GM12878 (cell line): ENCODE measurements around the gene MB. TPM values are rescaled to one million over a fixed set of nuclear protein-coding genes. Genes with fewer than 3 reads are reported as not detected.

Experiments used
- ATAC-seq: fragments of 200-7000 bp; cut with Tn5 transposase; 3 replicates; pipeline ENCODE4 v1.9.1; 2020; ENCODE audit warnings: mild to moderate bottlenecking, moderate library complexity
- BruUV-seq: library from RNA; stranded (reverse); fragments of 400-500 nt; replicated peaks from 2 replicates; lab custom pipeline; 2021; lab: Mats Ljungman, UMichigan
- CTCF ChIA-PET: fragments of 300-600 bp; sonication (Branson Sonifier 250); formaldehyde crosslinking; extraction: SDS; loops from one replicate; lab custom pipeline; 2021; ENCODE audit warnings: inconsistent platforms; lab: Yijun Ruan, JAX
- POLR2A ChIA-PET: fragments of 350-600 bp; formaldehyde crosslinking; extraction: SDS; loops from one replicate; lab custom pipeline; 2021; ENCODE audit warnings: inconsistent platforms; lab: Charles Lee
- RAD21 ChIA-PET: fragments of 300-600 bp; sonication (Branson Sonifier 250); formaldehyde crosslinking; loops from one replicate; lab custom pipeline; 2023; ENCODE audit warnings: antibody characterized with exemption; ENCODE audit not compliant: unreplicated experiment; lab: Charles Lee
- SMC1A ChIA-PET: fragments of 300-600 bp; sonication (Branson Sonifier 250); formaldehyde crosslinking; loops from one replicate; lab custom pipeline; 2023; ENCODE audit not compliant: unreplicated experiment, uncharacterized antibody; lab: Charles Lee
- DNase-seq: peaks from one replicate; pipeline ENCODE4 v3.0.0-alpha.2; 2011; ENCODE audit warnings: low read depth, low spot score
- FAIRE-seq: peaks from 3 replicates; lab custom pipeline; 2011; peaks lifted over from hg19 to GRCh38; lab: Jason Lieb, UNC
- H2AFZ ChIP-seq: 2 replicates; pipeline ENCODE4 v1.6.0; 2011; ENCODE audit warnings: low read depth, low read length, control low read depth; ENCODE audit not compliant: control insufficient read depth
- H3K27ac ChIP-seq: 2 replicates; pipeline ENCODE4 v1.5.1; 2011; ENCODE audit warnings: control low read depth; ENCODE audit not compliant: control insufficient read depth, insufficient read depth
- H3K27me3 ChIP-seq, 2 experiments: replicated peaks in 1 of 2; 2 replicates each; pipeline versions ENCODE4 v1.6.0 to v1.6.1; 2011; ENCODE audit warnings: low read length in 1 of 2; ENCODE audit not compliant: control insufficient read depth in 2 of 2, insufficient read depth in 2 of 2
- H3K36me3 ChIP-seq, 2 experiments: 2 replicates each; pipeline ENCODE4 v1.5.1; 2011; ENCODE audit warnings: low read length in 1 of 2; ENCODE audit not compliant: control insufficient read depth in 2 of 2, insufficient read depth in 2 of 2
- H3K4me1 ChIP-seq: 2 replicates; pipeline ENCODE4 v1.6.1; 2011; ENCODE audit warnings: mild to moderate bottlenecking, low read length, moderate library complexity, mixed read lengths; ENCODE audit not compliant: control insufficient read depth, insufficient read depth
- H3K4me2 ChIP-seq: 2 replicates; pipeline ENCODE4 v1.6.0; 2011; ENCODE audit warnings: control low read depth; ENCODE audit not compliant: control insufficient read depth, insufficient read depth
- H3K4me3 ChIP-seq: fragments of 200-600 bp; sonication (generic); 2 replicates; pipeline ENCODE4 v1.5.1; 2016
- H3K79me2 ChIP-seq: 2 replicates; pipeline ENCODE4 v1.6.0; 2011; ENCODE audit warnings: low read length; ENCODE audit not compliant: control insufficient read depth, insufficient read depth
- H3K9ac ChIP-seq: 2 replicates; pipeline ENCODE4 v1.8.0; 2011; ENCODE audit warnings: low read length, control low read depth, mixed read lengths; ENCODE audit not compliant: control insufficient read depth, insufficient read depth
- H3K9me3 ChIP-seq: replicated peaks from 3 replicates; pipeline ENCODE4 v1.5.1; 2011; ENCODE audit warnings: mild to moderate bottlenecking, low read length; ENCODE audit not compliant: control insufficient read depth, insufficient read depth
- H4K20me1 ChIP-seq: 2 replicates; pipeline ENCODE4 v1.6.0; 2011; ENCODE audit not compliant: control insufficient read depth, insufficient read depth
- EED ChIP-seq: sonication (generic); IDR thresholded peaks from 2 replicates; pipeline ENCODE4 v1.6.1; 2016; ENCODE audit warnings: antibody characterized with exemption, low read depth
- GABPA ChIP-seq: IDR thresholded peaks from 2 replicates; pipeline ENCODE4 v1.6.1; 2014; ENCODE audit warnings: antibody characterized with exemption, low read depth, mild to moderate bottlenecking, inconsistent platforms
- NFIC ChIP-seq: IDR thresholded peaks from 2 replicates; pipeline ENCODE4 v1.6.1; 2012; ENCODE audit warnings: low read depth, mild to moderate bottlenecking, inconsistent platforms, low read length, moderate library complexity
- NFYB ChIP-seq: IDR thresholded peaks from 2 replicates; pipeline ENCODE4 v1.6.1; 2011; ENCODE audit warnings: low read depth, mild to moderate bottlenecking, low read length, improper control_type of control experiment, moderate library complexity; ENCODE audit not compliant: insufficient read depth
- NR2C1 ChIP-seq: fragments of 450-650 bp; IDR thresholded peaks from 2 replicates; pipeline ENCODE4 v1.6.1; 2017; ENCODE audit warnings: antibody characterized with exemption, mild to moderate bottlenecking, moderate library complexity
- POLR2A ChIP-seq: IDR thresholded peaks from 2 replicates; pipeline ENCODE4 v1.6.1; 2011; ENCODE audit warnings: low read depth, mild to moderate bottlenecking, low read length
- POLR2AphosphoS5 ChIP-seq: IDR thresholded peaks from 2 replicates; pipeline ENCODE4 v1.6.1; 2011; ENCODE audit warnings: mild to moderate bottlenecking, low read length, inconsistent platforms
- RCOR1 ChIP-seq: conservative IDR thresholded peaks from 2 replicates; pipeline ENCODE4 v1.6.1; 2012; ENCODE audit warnings: low read depth, low read length, improper control_type of control experiment
- TCF3 ChIP-seq: IDR thresholded peaks from 2 replicates; pipeline ENCODE4 v1.6.1; 2012; ENCODE audit warnings: low read depth, mild to moderate bottlenecking, low read length, borderline replicate concordance; ENCODE audit not compliant: insufficient read depth
- WGBS: methylation state at CpG from one replicate; pipeline ENCODE4 v1.1.6; 2016; ENCODE audit warnings: low lambda C conversion rate; ENCODE audit not compliant: insufficient replicate concordance, insufficient coverage; ENCODE audit errors: missing lambda C conversion rate; 5-methylcytosine and 5-hydroxymethylcytosine counted together
- in situ Hi-C: fragments of 300-500 bp; cut with MboI; formaldehyde crosslinking; loops from 9 replicates; pipeline ENCODE4 v1.14.3; 2018; ENCODE audit warnings: mixed read lengths
- intact Hi-C: fragments of 100-400 bp; cut with micrococcal nuclease; formaldehyde crosslinking; loops from one replicate; pipeline ENCODE4 v1.14.2; 2022; ENCODE audit not compliant: unreplicated experiment
- polyA plus RNA-seq, 11 experiments: library from polyadenylated mRNA; depleted of rRNA in 4 of 11; unstranded in 6 of 11; stranded (reverse) in 5 of 11; fragments of >200 nt; fragmentation: Nextera tagmentation in 4 of 11; fragmentation: Illumina TruSeq in 1 of 11; extraction: Ambion mirVana in 4 of 11; extraction: Trizol in 1 of 11; gene quantifications; 1 replicate in 1 of 11; 2 replicates in 10 of 11; pipeline versions ENCODE4 v1.2.1 to v1.2.3, GENCODE V29; 2011 to 2016; ENCODE audit warnings: inconsistent platforms in 2 of 11, missing spikeins in 2 of 11, low read depth in 1 of 11
- total RNA-seq, 4 experiments: library from RNA; depleted of rRNA in 3 of 4; stranded (reverse); fragments of >200 nt in 3 of 4; fragmentation: Illumina TruSeq in 1 of 4; extraction: Trizol in 1 of 4; gene quantifications; 2 replicates each; pipeline versions ENCODE4 v1.2.1 to v1.2.3, GENCODE V29; 2013 to 2021
- TF ChIP-seq, protein P1 (sequence below), 3 experiments: IDR thresholded peaks in 2 of 3; conservative IDR thresholded peaks in 1 of 3; 2 replicates each; pipeline ENCODE4 v1.5.1; 2011; ENCODE audit warnings: low read depth in 3 of 3, low read length in 3 of 3, mild to moderate bottlenecking in 3 of 3, control low read depth in 2 of 3, moderate library complexity in 2 of 3, inconsistent platforms in 1 of 3, mixed read lengths in 1 of 3; ENCODE audit not compliant: control insufficient read depth in 2 of 3, insufficient read depth in 1 of 3; ENCODE audit errors: extremely low read depth in 1 of 3
- TF ChIP-seq, protein P2 (sequence below): IDR thresholded peaks from 2 replicates; pipeline ENCODE4 v1.6.1; 2011; ENCODE audit warnings: mild to moderate bottlenecking, low read depth, low read length, moderate library complexity; ENCODE audit not compliant: insufficient replicate concordance
- TF ChIP-seq, protein P3 (sequence below): IDR thresholded peaks from 2 replicates; pipeline ENCODE4 v1.6.1; 2011; ENCODE audit warnings: low read depth, low read length, improper control_type of control experiment, borderline replicate concordance

MB gene
- total and polyA plus RNA-seq, 10 of the 15 experiments (the other 5 are each of a cell fraction or from before 2014, with no cell fraction given) = 0.09 to 0.41 (median 0.23) TPM; not detected in 3

DNA sequence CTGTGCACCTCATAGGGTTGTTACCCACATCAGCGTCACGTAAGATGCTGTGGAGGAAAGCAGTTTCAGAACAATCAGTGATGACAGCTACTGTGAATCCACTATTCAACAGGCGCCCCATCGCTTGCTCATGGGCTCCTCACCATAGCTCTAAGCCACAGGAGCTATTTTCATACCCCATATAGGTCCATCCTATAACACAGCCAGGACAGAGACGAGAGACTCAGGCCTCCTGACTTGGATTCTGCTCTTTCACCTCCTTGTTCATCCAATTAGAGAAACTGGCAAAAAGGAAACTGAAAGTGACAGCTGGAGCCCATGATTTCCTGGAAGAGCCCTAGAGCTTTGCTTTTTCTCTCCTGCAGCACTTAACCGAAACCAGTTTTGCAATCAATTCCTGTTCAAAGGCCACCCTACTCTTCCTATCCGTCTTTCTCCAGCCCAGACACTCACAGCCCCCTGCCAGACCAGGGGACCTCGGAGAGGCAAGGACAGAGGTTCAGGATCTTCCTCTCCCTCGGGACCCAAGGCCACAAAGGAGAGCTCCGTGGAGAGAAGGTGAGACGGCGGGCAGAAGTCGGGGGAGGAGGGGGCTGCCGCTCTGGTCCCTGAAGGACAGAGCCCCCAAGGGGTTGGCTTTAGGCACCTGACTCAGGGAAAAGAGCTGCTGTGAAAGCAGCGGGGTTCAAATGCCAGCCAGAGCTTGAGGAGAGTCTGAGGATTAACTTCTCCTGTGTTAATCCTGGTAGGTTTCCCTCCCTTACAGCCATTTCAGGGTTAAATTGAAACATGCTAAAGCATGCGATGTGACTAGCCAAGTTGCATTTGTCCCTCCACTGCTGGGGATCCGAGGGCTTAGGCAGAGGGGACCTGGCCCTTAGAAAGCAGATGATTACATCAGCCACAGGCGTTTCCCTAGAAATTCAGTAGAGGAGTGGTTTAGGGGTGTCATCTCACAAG, 31.2 kb upstream of the MB start, which contains the start of gene APOL6:
APOL6 (plus strand) TSS at position 381 of the 960 bp plus-strand sequence. CDS start 7,980 bp downstream, outside the sequence.
- DNase-seq (peak; percentile 65), ATAC-seq (peak; percentile 79), FAIRE-seq (peak; percentile 78)
- H2AFZ ChIP-seq = peak within 1 kb of the TSS; percentile 88
- peak within 1 kb of the TSS; percentile 94 for H3K4me2 ChIP-seq
- no peaks in the 10 kb centered on the region for H3K27me3 ChIP-seq
- RAD21 ChIA-PET = interaction anchor here (0.7 to 2.9 kb wide), 7 partner anchors 13 to 295 kb away, joined by 3 to 30 read pairs (median 4); no protein-coding TSS in a partner anchor
- peaks cover 2% of the 10 kb centered on the region; the same call in 1 of the 3 replicates for H3K9me3 ChIP-seq
- intact Hi-C loops (no loop called here), in situ Hi-C loops (no loop called here)
- peaks cover 19% of the 10 kb centered on the region for H3K4me1 ChIP-seq
- H3K36me3 ChIP-seq = no peaks in the 10 kb centered on the region; a peak in 1 of 4 replicates
- CTCF ChIA-PET = interaction anchor here (0.6 to 3.0 kb wide), 9 partner anchors 8 to 277 kb away, joined by 3 to 26 read pairs (median 4); no protein-coding TSS in a partner anchor
- peak within 1 kb of the TSS; percentile 96 for H3K9ac ChIP-seq
- H3K79me2 ChIP-seq = peaks cover 15% of the 10 kb centered on the region
- SMC1A ChIA-PET = interaction anchor here (0.9 to 3.1 kb wide), 11 partner anchors 8 to 273 kb away, joined by 3 to 12 read pairs (median 4); no protein-coding TSS in a partner anchor
- H3K27ac ChIP-seq = peak within 1 kb of the TSS; percentile 93
- WGBS = 3% methylated on average over 17 of the region's 18 CpGs
- BruUV-seq = TSS peak; percentile 80
- POLR2A ChIA-PET = interaction anchor here (1.0 to 1.3 kb wide), 2 partner anchors 15 to 18 kb away, joined by 3 read pairs; no protein-coding TSS in a partner anchor
- H3K4me3 ChIP-seq = peak within 1 kb of the TSS; percentile 91
- no peaks in the 10 kb centered on the region for H4K20me1 ChIP-seq
- TF ChIP-seq NFIC = 0 out of 2 replicates have a peak, but pooled peaks have one; percentile 35
- TF ChIP-seq TCF3 = peak; percentile 85; the same call in 1 of the 2 replicates
- TF ChIP-seq RCOR1 = no peak
- no peak for TF ChIP-seq NFYB
- TF ChIP-seq, protein P1, sequence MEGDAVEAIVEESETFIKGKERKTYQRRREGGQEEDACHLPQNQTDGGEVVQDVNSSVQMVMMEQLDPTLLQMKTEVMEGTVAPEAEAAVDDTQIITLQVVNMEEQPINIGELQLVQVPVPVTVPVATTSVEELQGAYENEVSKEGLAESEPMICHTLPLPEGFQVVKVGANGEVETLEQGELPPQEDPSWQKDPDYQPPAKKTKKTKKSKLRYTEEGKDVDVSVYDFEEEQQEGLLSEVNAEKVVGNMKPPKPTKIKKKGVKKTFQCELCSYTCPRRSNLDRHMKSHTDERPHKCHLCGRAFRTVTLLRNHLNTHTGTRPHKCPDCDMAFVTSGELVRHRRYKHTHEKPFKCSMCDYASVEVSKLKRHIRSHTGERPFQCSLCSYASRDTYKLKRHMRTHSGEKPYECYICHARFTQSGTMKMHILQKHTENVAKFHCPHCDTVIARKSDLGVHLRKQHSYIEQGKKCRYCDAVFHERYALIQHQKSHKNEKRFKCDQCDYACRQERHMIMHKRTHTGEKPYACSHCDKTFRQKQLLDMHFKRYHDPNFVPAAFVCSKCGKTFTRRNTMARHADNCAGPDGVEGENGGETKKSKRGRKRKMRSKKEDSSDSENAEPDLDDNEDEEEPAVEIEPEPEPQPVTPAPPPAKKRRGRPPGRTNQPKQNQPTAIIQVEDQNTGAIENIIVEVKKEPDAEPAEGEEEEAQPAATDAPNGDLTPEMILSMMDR (IDR thresholded peaks at IDR 0.05 in 2 of 3, conservative IDR thresholded peaks at IDR 0.05 in 1 of 3; ENCODE audit: control insufficient read depth in 2 of 3, extremely low read depth in 1 of 3, insufficient read depth in 1 of 3, low read depth in 3 of 3, low read length in 3 of 3) = no peak
- peak; percentile 66 for TF ChIP-seq POLR2AphosphoS5
- TF ChIP-seq GABPA = peak; percentile 8; the same call in 1 of the 2 replicates
- TF ChIP-seq, protein P2, sequence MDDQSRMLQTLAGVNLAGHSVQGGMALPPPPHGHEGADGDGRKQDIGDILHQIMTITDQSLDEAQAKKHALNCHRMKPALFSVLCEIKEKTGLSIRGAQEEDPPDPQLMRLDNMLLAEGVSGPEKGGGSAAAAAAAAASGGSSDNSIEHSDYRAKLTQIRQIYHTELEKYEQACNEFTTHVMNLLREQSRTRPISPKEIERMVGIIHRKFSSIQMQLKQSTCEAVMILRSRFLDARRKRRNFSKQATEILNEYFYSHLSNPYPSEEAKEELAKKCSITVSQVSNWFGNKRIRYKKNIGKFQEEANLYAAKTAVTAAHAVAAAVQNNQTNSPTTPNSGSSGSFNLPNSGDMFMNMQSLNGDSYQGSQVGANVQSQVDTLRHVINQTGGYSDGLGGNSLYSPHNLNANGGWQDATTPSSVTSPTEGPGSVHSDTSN = no peak
- peak; percentile 65 for TF ChIP-seq POLR2A
- peak; percentile 41; the same call in 1 of the 2 replicates for TF ChIP-seq NR2C1
- peak; percentile 84 for TF ChIP-seq EED
- TF ChIP-seq, protein P3, sequence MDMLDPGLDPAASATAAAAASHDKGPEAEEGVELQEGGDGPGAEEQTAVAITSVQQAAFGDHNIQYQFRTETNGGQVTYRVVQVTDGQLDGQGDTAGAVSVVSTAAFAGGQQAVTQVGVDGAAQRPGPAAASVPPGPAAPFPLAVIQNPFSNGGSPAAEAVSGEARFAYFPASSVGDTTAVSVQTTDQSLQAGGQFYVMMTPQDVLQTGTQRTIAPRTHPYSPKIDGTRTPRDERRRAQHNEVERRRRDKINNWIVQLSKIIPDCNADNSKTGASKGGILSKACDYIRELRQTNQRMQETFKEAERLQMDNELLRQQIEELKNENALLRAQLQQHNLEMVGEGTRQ = no peak
